Measurements from ENCODE around the gene TNS1. TPM values are rescaled to one million over a fixed set of nuclear protein-coding genes. Genes with fewer than 3 reads are reported as not detected.

TNS1 gene
- total RNA-seq, 4 donors from 2014 or later: 57.7 to 120 (median 95.7) TPM

- no peak for DNase-seq (ENCODE audit: low spot score in 2 of 2)
- H3K4me3 ChIP-seq (ENCODE audit: low read depth, poor library complexity, severe bottlenecking): no peak overlapping the region
- intact Hi-C loops (cut with DNase I; ENCODE audit: low total_unique reads): no loop called here
- 80 to 85% methylated on average over 5 of the region's 5 CpGs for WGBS, 2 donors
- TF ChIP-seq CTCF (IDR thresholded peaks at IDR 0.05) (no peak), POLR2A (IDR thresholded peaks at IDR 0.05) (no peak)
These were observed 209.9 kb downstream of the TNS1 start for GRCh38 chr2:217792626-217793527.

- 91% methylated on average over 2 of the region's 2 CpGs for WGBS, 2 donors
- DNase-seq (ENCODE audit: low spot score in 2 of 2): no peak
- H3K4me3 ChIP-seq (ENCODE audit: low read depth, poor library complexity, severe bottlenecking): no peak overlapping the region
- intact Hi-C loops (cut with DNase I; ENCODE audit: low total_unique reads): loop anchor here (1.0 kb wide), 1 partner anchor 197 kb away; no protein-coding TSS in a partner anchor
- no peak for TF ChIP-seq POLR2A (IDR thresholded peaks at IDR 0.05)
- no peak for TF ChIP-seq CTCF (IDR thresholded peaks at IDR 0.05)
These were observed 211.2 kb downstream of the TNS1 start for GRCh38 chr2:217791551-217791950.

- H3K4me3 ChIP-seq (ENCODE audit: low read depth, poor library complexity, severe bottlenecking): no peak overlapping the region
- DNase-seq (ENCODE audit: low spot score in 2 of 2): peak in 1 of 2 donors; percentile 81
- 66 to 77% methylated on average over 5 of the region's 5 CpGs for WGBS, 2 donors
- intact Hi-C loops (cut with DNase I; ENCODE audit: low total_unique reads): loop anchor here (1.0 kb wide), 1 partner anchor 197 kb away; no protein-coding TSS in a partner anchor
- TF ChIP-seq CTCF (IDR thresholded peaks at IDR 0.05) (no peak), POLR2A (IDR thresholded peaks at IDR 0.05) (no peak)
These were observed 212.0 kb downstream of the TNS1 start for GRCh38 chr2:217790681-217791392.

- H3K4me3 ChIP-seq (ENCODE audit: low read depth, poor library complexity, severe bottlenecking): no peak overlapping the region
- intact Hi-C loops (cut with DNase I; ENCODE audit: low total_unique reads): no loop called here
These were observed 212.6 kb downstream of the TNS1 start for GRCh38 chr2:217790195-217790594.

GRCh38 chr2:217789736-217790181, 213.0 kb downstream of the TNS1 start:
- no peak overlapping the region for H3K4me3 ChIP-seq (ENCODE audit: low read depth, poor library complexity, severe bottlenecking)
- WGBS, 2 donors: 75 to 77% methylated on average over 13 of the region's 13 CpGs
- TF ChIP-seq CTCF (IDR thresholded peaks at IDR 0.05): no peak
- TF ChIP-seq POLR2A (IDR thresholded peaks at IDR 0.05): no peak
- peak in 1 of 2 donors; percentile 85 for DNase-seq (ENCODE audit: low spot score in 2 of 2)
- intact Hi-C loops (cut with DNase I; ENCODE audit: low total_unique reads): loop anchor here (2.0 to 10.0 kb wide), 2 partner anchors 97 to 275 kb away; partner anchors contain the start of gene RUFY4

More at GRCh38 chr2:217790195-217790594, 212.6 kb downstream of the TNS1 start:
- DNase-seq (ENCODE audit: low spot score in 2 of 2): no peak
- 59 to 70% methylated on average over 10 of the region's 10 CpGs for WGBS, 2 donors
- no peak for TF ChIP-seq POLR2A (IDR thresholded peaks at IDR 0.05)
- TF ChIP-seq CTCF (IDR thresholded peaks at IDR 0.05): no peak

Measured in lower leg skin (tissue), 4 donors.